T-helper 1 cell treated with Interleukin-12 subunit alpha and Interleukin-12 subunit beta and Interleukin-4 antibody, amounts not matched to agents 30 μg/mL and 1 μg/mL, for 36 hours (primary cell): ENCODE measurements around the gene LY9.
A peak's percentile ranks its signal among the peaks of the same experiment; 100 is the strongest.
"Not testable (repeated sequence)": the region's sequence is repeated elsewhere in the genome, so short reads cannot be mapped to it uniquely, and the experiment has no call there.

Experiments
- H3K27ac Mint-ChIP-seq: one replicate; pipeline ENCODE4 v1.8.0; 2021; ENCODE audit warnings: mild to moderate bottlenecking, mixed read lengths
- H3K27me3 Mint-ChIP-seq: one replicate; pipeline ENCODE4 v1.8.0; 2021; ENCODE audit warnings: low read depth, mixed read lengths
- H3K36me3 Mint-ChIP-seq: one replicate; pipeline ENCODE4 v1.8.0; 2021; ENCODE audit warnings: low read depth, mixed read lengths
- H3K4me1 Mint-ChIP-seq: one replicate; pipeline ENCODE4 v1.8.0; 2021; ENCODE audit warnings: low read depth, mixed read lengths
- H3K4me3 Mint-ChIP-seq: one replicate; pipeline ENCODE4 v1.8.0; 2021; ENCODE audit warnings: mild to moderate bottlenecking, moderate library complexity, mixed read lengths
- H3K9me3 Mint-ChIP-seq: one replicate; pipeline ENCODE4 v1.8.0; 2021; ENCODE audit warnings: mixed read lengths

Gene LY9

DNA sequence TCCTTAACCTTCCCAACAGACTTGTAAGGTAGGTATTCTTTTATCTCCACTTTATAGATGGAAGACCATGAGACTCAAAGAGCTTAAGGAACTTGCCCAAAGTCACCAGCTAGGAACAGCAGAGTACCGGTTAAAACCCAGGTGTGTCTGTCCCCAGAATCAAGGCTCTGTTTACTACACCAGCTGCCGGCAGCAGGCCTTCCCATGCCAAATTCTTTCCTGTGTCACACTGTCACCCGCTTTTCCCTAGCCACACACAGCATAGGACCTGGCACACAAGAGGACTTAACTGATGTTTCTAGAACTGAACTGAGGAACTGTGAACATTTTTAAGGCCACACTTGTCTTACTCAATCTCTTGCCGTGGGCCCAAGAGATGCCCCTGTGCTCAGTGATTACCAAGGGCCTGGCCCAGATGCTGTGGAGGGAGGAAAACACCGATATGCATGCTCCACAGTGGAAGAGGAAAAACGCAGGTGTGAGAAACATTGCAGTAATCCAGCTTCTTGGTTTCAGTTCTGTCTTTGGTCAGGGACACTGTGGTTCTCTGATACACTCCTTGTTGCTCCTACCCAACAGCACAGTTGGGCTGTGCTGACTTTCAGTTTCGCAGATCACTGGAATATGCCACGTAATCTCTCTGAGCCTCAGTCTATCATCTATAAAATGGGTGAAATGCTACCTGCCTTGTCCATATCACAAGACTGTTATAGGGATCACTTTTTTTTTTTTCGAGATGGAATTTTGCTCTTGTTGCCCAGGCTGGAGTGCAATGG lies 13.9 kb upstream of the LY9 start:
- Mint-ChIP-seq H3K9me3 (no peaks in the 10 kb centered on the region), H3K27ac (peak overlapping the region; percentile 67), H3K27me3 (peaks cover 7% of the 10 kb centered on the region), H3K4me1 (peaks cover 20% of the 10 kb centered on the region), H3K36me3 (no peaks in the 10 kb centered on the region), H3K4me3 (no peak overlapping the region)

DNA sequence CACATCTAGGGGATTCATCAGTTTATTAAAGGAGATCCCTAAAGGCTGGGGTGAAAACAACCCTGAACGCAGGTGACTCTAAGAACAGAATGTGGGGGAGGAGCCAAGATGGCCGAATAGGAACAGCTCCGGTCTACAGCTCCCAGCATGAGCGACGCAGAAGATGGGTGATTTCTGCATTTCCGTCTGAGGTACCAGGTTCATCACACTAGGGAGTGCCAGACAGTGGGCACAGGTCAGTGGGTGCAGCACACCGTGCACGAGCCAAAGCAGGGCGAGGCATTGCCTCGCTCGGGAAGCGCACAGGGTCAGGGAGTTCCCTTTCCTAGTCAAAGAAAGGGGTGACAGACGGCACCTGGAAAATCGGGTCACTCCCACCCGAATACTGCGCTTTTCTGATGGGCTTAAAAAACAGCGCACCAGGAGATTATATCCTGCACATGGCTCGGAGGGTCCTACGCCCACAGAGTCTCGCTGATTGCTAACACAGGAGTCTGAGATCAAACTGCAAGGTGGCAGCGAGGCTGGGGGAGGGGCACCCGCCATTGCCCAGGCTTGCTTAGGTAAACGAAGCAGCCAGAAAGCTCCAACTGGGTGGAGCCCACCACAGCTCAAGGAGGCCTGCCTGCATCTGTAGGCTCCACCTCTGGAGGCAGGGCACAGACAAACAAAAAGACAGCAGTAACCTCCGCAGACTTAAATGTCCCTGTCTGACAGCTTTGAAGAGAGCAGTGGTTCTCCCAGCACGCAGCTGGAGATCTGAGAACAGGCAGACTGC lies 12.8 kb upstream of the LY9 start:
- not testable (repeated sequence) for H3K27me3 Mint-ChIP-seq, H3K9me3 Mint-ChIP-seq, H3K4me3 Mint-ChIP-seq, H3K27ac Mint-ChIP-seq, H3K36me3 Mint-ChIP-seq
- peaks cover 16% of the 10 kb centered on the region for H3K4me1 Mint-ChIP-seq

GRCh38 chr1:160789051-160789701 lies 6.8 kb upstream of the LY9 start:
- Mint-ChIP-seq H3K4me3 (no peak overlapping the region), H3K4me1 (peaks cover 5% of the 10 kb centered on the region), H3K9me3 (no peaks in the 10 kb centered on the region), H3K27ac (no peak overlapping the region), H3K27me3 (peaks cover 12% of the 10 kb centered on the region), H3K36me3 (no peaks in the 10 kb centered on the region)

GRCh38 chr1:160789702-160790611 lies 6.0 kb upstream of the LY9 start:
- Mint-ChIP-seq H3K27me3 (peaks cover 15% of the 10 kb centered on the region), H3K9me3 (no peaks in the 10 kb centered on the region), H3K4me3 (no peak overlapping the region), H3K27ac (no peak overlapping the region), H3K4me1 (peaks cover 10% of the 10 kb centered on the region), H3K36me3 (no peaks in the 10 kb centered on the region)

GRCh38 chr1:160794376-160794775 lies 1.6 kb upstream of the LY9 start:
- no peak overlapping the region for H3K27ac Mint-ChIP-seq
- H3K36me3 Mint-ChIP-seq, result no peaks in the 10 kb centered on the region
- no peak overlapping the region for H3K4me3 Mint-ChIP-seq
- peaks cover 11% of the 10 kb centered on the region for H3K27me3 Mint-ChIP-seq
- peaks cover 53% of the 10 kb centered on the region for H3K4me1 Mint-ChIP-seq
- no peaks in the 10 kb centered on the region for H3K9me3 Mint-ChIP-seq

- peaks cover 17% of the 10 kb centered on the region for H3K27me3 Mint-ChIP-seq
- peak overlapping the region; percentile 74 for H3K4me3 Mint-ChIP-seq
- H3K4me1 Mint-ChIP-seq, result peaks cover 68% of the 10 kb centered on the region
- H3K27ac Mint-ChIP-seq, result peak overlapping the region; percentile 52
- H3K9me3 Mint-ChIP-seq, result no peaks in the 10 kb centered on the region
- no peaks in the 10 kb centered on the region for H3K36me3 Mint-ChIP-seq
Observed at GRCh38 chr1:160797271-160797709, 1.3 kb downstream of the LY9 start.

GRCh38 chr1:160797861-160798273 lies 1.9 kb downstream of the LY9 start:
- no peaks in the 10 kb centered on the region for H3K9me3 Mint-ChIP-seq
- H3K36me3 Mint-ChIP-seq, result peaks cover 3% of the 10 kb centered on the region
- H3K27ac Mint-ChIP-seq, result peak overlapping the region; percentile 52
- H3K27me3 Mint-ChIP-seq, result peaks cover 21% of the 10 kb centered on the region
- peaks cover 68% of the 10 kb centered on the region for H3K4me1 Mint-ChIP-seq
- H3K4me3 Mint-ChIP-seq, result peak overlapping the region; percentile 74

DNA sequence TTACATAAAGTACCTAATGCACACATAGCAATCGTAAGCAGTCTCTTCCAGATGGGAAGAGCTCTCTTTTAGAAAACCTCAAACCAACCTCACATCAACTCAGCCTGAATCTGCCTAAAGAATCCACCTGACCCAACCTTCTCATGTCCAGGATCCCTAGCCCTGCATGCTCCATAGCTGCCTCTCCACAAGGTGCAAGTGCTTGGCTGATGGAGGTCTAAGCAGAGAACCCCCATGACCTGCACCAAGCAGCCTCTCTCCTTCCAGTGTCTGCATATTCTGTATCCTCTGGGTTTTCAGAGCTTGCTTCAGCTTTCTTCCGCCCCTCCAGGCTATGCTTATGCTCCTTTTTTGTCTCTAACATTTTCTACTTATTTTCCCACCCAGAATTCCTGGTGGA lies 2.5 kb downstream of the LY9 start:
- Mint-ChIP-seq H3K4me3 (peak overlapping the region; percentile 69), H3K36me3 (peaks cover 3% of the 10 kb centered on the region), H3K27ac (peak overlapping the region; percentile 52), H3K27me3 (peaks cover 17% of the 10 kb centered on the region), H3K4me1 (peaks cover 68% of the 10 kb centered on the region), H3K9me3 (no peaks in the 10 kb centered on the region)

- H3K27ac Mint-ChIP-seq, result no peak overlapping the region
- H3K4me3 Mint-ChIP-seq, result no peak overlapping the region
- peaks cover 11% of the 10 kb centered on the region for H3K36me3 Mint-ChIP-seq
- peaks cover 18% of the 10 kb centered on the region for H3K27me3 Mint-ChIP-seq
- H3K9me3 Mint-ChIP-seq, result peaks cover 8% of the 10 kb centered on the region
- H3K4me1 Mint-ChIP-seq, result peaks cover 67% of the 10 kb centered on the region
Observed at GRCh38 chr1:160799641-160800040, 3.7 kb downstream of the LY9 start.

DNA sequence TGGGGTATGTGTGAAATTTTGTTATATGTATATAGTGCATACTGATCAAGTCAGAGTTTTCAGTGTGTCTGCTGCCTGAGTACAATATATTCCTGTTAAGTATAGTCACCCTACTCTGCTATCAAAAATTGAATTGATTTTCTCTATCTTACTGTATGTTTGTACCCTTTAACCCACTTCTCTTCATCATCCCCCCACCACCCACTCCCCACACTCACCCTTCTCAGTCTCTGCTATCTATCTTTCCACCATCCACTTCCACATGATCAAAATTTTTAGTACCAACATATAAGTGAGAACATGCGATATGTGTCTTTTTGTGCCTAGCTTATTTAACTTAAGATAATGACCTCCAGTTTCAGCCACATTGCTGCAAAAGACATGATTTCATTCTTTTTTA lies 4.2 kb downstream of the LY9 start:
- Mint-ChIP-seq H3K27me3 (peaks cover 22% of the 10 kb centered on the region), H3K4me1 (peaks cover 63% of the 10 kb centered on the region), H3K27ac (peak overlapping the region; percentile 43), H3K4me3 (peak overlapping the region; percentile 53), H3K9me3 (peaks cover 13% of the 10 kb centered on the region), H3K36me3 (peaks cover 14% of the 10 kb centered on the region)

DNA sequence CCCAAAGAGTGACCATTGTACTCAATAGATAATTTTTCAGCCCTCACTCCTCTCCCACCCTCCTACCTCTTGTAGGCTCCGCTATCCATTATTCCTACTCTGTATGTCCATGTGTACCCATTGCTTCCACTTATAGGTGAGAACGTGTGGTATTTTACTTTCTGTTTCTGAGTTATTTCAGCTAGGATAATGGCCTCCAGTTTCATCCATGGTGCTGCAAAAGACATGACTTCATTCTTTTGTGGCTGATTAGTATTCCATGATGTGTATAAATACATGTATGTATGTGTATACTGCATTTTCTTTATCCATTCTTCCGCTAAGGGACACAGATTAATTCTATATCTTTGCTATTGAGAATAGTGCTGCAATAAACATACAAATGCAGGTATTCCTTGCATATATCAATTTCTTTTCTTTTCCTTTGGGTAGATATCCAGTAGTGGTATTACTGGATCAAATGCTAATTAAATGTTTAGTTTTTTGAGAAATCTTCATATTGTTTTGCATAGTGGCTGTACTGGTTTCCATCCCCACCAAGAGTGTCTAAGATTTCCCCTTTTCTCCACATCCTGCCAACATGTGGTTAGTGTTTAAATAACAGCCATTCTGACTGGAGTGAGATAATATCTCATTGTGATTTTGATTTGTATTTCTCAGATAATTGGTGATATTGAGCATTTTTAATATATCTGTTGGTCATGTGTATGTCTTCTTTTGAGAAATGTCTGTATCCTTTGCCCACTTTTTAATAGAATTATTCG lies 4.9 kb downstream of the LY9 start:
- H3K27ac Mint-ChIP-seq, result peak overlapping the region; percentile 43
- H3K4me1 Mint-ChIP-seq, result peaks cover 56% of the 10 kb centered on the region
- peaks cover 19% of the 10 kb centered on the region for H3K9me3 Mint-ChIP-seq
- peak overlapping the region; percentile 62 for H3K4me3 Mint-ChIP-seq
- H3K27me3 Mint-ChIP-seq, result peaks cover 26% of the 10 kb centered on the region
- H3K36me3 Mint-ChIP-seq, result peaks cover 17% of the 10 kb centered on the region

DNA sequence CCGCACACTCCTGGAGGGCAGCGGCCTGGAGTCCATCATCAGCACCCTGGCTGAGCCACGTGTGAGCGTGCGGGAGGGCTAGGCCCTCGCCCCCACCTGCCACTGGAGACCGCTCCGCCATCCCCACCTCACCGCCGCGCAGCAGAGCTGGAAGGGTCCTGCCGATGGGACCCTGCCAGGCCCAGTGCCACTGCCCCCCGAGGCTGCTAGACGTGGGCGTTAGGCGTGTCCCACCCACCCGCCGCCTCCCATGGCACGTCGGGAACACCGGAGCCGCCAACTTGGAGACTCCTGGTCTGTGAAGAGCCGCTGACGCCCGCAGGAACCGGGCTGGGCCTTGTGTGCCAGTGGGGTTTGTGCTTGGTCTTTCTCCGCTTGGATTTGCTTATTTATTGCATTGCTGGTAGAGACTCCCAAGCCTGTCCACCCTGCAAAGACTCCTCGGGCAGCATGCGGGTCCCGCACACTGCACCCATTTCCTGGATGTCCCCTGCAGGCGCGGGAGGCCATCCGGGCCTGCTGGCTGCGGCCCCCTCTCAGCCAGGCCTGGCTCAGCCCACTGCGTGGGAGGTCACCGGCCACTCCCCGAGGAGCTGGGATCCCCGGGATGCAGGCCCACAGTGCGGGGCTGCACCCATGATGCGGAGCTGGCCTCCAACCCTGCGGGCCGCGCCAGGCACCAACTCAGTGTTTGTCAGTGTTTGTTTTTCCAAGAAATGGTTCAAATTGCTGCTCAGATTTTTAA lies 6.0 kb downstream of the LY9 start:
- Mint-ChIP-seq H3K9me3 (peaks cover 31% of the 10 kb centered on the region), H3K4me3 (no peak overlapping the region), H3K27ac (no peak overlapping the region), H3K27me3 (peaks cover 28% of the 10 kb centered on the region), H3K4me1 (peaks cover 49% of the 10 kb centered on the region), H3K36me3 (peaks cover 28% of the 10 kb centered on the region)
